Upper lobe of left lung (tissue), 6 donors: ENCODE measurements around the gene QKI. TPM values are rescaled to one million over a fixed set of nuclear protein-coding genes. Genes with fewer than 3 reads are reported as not detected.

Experiments
- ATAC-seq, 2 donors: fragments of 200-7000 bp; cut with Tn5 transposase; one replicate each; pipeline ENCODE4 v1.9.1; 2022; ENCODE audit warnings: mild to moderate bottlenecking in 2 of 2, moderate library complexity in 2 of 2; ENCODE audit not compliant: low FRiP score in 2 of 2
- DNase-seq, 2 donors: peaks; one replicate each; pipeline ENCODE4 v3.0.0-alpha.2; 2019 to 2020
- H3K27ac ChIP-seq, 4 donors: fragments of 200-600 bp; sonication (generic); one replicate each; pipeline ENCODE4 v1.5.1; 2016 to 2019
- H3K27me3 ChIP-seq, 4 donors: fragments of 200-600 bp; sonication (generic); one replicate each; pipeline ENCODE4 v1.5.1; 2017 to 2019
- H3K36me3 ChIP-seq, 4 donors: fragments of 200-600 bp; sonication (generic); one replicate each; pipeline ENCODE4 v1.5.1; 2016 to 2019
- H3K4me1 ChIP-seq, 4 donors: fragments of 200-600 bp; sonication (generic); one replicate each; pipeline ENCODE4 v1.5.1; 2018 to 2019
- H3K4me3 ChIP-seq, 4 donors: fragments of 200-600 bp; sonication (generic); one replicate each; pipeline ENCODE4 v1.5.1; 2017 to 2019; ENCODE audit warnings: mild to moderate bottlenecking in 2 of 4, moderate library complexity in 1 of 4
- H3K9me3 ChIP-seq, 4 donors: fragments of 200-600 bp; sonication (generic); one replicate each; pipeline ENCODE4 v1.5.1; 2018 to 2019
- EP300 ChIP-seq, 4 donors: sonication (generic); formaldehyde crosslinking; IDR thresholded peaks; one replicate each; pipeline ENCODE4 v1.5.1; 2017; ENCODE audit warnings: antibody characterized with exemption in 4 of 4, control low read depth in 2 of 4
- POLR2A ChIP-seq, 4 donors: fragments of 450-650 bp; IDR thresholded peaks; one replicate each; pipeline ENCODE4 v1.5.1; 2016 to 2017; ENCODE audit warnings: antibody characterized with exemption in 4 of 4, mild to moderate bottlenecking in 2 of 4
- POLR2AphosphoS5 ChIP-seq, 2 donors: sonication (generic); formaldehyde crosslinking; IDR thresholded peaks; one replicate each; pipeline ENCODE4 v1.5.1; 2017; ENCODE audit warnings: antibody characterized with exemption in 2 of 2
- WGBS, 2 donors: methylation state at CpG; one replicate each; pipeline ENCODE4 v1.1.5; 2017 to 2018; 5-methylcytosine and 5-hydroxymethylcytosine counted together
- total RNA-seq, 6 donors: library from RNA; depleted of rRNA in 4 of 6; stranded (reverse); fragments of >200 nt in 4 of 6; gene quantifications; one replicate each; pipeline versions ENCODE4 v1.1.0 to v1.2.1, GENCODE V29; 2016 to 2021
- TF ChIP-seq, protein P1 (sequence below), 6 experiments: fragments of 450-650 bp in 4 of 6; fragments of 200-600 bp in 2 of 6; sonication (generic) in 2 of 6; IDR thresholded peaks; one replicate each; pipeline ENCODE4 v1.5.1; 2016 to 2019; ENCODE audit warnings: antibody characterized with exemption in 6 of 6
- donor health status: DM: no; HTN: no; CAD: no; lungs with moderate emphysema.
- donor health status: DM: no; HTN: yes; CAD: no; lungs with severe emphysema.

Gene QKI
- total RNA-seq, 6 donors from 2014 or later, result 181 to 273 (median 226) TPM

DNA sequence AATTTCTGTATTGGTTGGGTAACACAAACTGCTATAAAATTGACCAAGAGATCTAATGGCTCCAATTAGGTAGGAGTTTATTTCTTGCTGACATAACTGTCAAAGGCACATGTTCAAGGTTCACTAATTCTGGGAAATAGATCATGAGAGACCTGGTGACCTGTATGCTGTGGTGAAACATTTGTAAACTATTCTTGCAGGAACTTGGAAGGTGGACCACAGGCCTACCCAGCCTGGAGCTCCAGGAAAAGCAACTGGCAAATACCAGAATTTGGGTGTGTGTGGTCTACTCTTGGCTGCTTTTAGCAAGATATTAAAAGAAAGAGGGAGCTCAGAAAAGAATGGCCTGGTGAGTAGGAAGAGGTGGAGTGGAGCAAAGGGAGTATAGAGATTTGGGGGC lies 184.6 kb downstream of the QKI start:
- Histone ChIP-seq H3K27me3 (no peaks in the 10 kb centered on the region), H3K4me1 (no peaks in the 10 kb centered on the region), H3K27ac (no peak overlapping the region), H3K9me3 (no peaks in the 10 kb centered on the region), H3K4me3 (no peak overlapping the region), H3K36me3 (no peaks in the 10 kb centered on the region)
- no peak for ATAC-seq
- TF ChIP-seq EP300 (IDR thresholded peaks at IDR 0.05) (no peak), POLR2A (IDR thresholded peaks at IDR 0.05) (no peak), POLR2AphosphoS5 (IDR thresholded peaks at IDR 0.05) (no peak)
- TF ChIP-seq, protein P1, sequence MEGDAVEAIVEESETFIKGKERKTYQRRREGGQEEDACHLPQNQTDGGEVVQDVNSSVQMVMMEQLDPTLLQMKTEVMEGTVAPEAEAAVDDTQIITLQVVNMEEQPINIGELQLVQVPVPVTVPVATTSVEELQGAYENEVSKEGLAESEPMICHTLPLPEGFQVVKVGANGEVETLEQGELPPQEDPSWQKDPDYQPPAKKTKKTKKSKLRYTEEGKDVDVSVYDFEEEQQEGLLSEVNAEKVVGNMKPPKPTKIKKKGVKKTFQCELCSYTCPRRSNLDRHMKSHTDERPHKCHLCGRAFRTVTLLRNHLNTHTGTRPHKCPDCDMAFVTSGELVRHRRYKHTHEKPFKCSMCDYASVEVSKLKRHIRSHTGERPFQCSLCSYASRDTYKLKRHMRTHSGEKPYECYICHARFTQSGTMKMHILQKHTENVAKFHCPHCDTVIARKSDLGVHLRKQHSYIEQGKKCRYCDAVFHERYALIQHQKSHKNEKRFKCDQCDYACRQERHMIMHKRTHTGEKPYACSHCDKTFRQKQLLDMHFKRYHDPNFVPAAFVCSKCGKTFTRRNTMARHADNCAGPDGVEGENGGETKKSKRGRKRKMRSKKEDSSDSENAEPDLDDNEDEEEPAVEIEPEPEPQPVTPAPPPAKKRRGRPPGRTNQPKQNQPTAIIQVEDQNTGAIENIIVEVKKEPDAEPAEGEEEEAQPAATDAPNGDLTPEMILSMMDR (IDR thresholded peaks at IDR 0.05), result no peak
- DNase-seq, result no peak

DNA sequence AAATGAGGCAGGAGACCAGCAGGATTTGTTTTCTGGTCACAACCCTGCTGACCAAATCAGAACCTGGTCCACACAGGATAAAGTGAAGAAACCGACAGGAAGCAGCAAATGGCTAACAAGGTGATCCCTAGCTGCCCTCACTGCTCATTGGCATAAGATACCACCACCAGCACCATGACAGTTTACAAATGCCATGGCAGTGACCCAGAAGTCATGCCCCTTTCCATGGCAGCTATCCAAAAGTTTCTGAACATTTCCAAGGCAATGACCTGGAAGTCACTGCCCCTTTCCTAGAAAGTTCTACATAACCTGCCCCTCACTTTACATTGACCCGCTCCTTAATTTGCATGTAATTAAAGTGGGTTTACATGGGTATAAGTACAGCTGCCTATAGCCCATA lies 185.2 kb downstream of the QKI start:
- ATAC-seq, result no peak
- WGBS, 2 donors, result 93% methylated on average over 2 of the region's 2 CpGs

DNA sequence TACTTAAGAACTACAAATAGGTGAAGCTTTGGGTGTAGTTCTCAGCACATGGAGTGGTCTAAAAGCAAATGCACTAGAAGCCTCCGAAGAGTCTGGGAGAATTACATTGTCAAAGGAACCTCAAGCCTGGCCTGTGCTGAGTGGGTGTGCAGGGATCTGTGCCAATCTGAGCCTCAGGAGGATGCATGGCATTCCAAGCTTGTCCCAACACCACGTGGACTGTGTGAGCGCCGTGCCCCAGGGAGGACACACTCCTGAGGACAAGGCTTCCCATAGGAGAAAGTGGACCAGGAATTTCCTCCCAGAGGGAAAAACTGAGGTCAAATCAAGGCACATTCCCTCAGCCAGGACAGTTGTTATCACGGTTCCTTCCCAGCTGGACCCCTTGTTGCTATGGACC lies 185.8 kb downstream of the QKI start:
- no peak for TF ChIP-seq POLR2A (IDR thresholded peaks at IDR 0.05)
- TF ChIP-seq, protein P1 (IDR thresholded peaks at IDR 0.05), result no peak
- no peak for TF ChIP-seq EP300 (IDR thresholded peaks at IDR 0.05)
- TF ChIP-seq POLR2AphosphoS5 (IDR thresholded peaks at IDR 0.05), result no peak
- H3K4me1 ChIP-seq, result no peaks in the 10 kb centered on the region
- WGBS, 2 donors, result 77 to 79% methylated on average over 5 of the region's 5 CpGs
- H3K36me3 ChIP-seq, result no peaks in the 10 kb centered on the region
- H3K27me3 ChIP-seq, result no peaks in the 10 kb centered on the region
- no peak for DNase-seq
- no peak overlapping the region for H3K4me3 ChIP-seq
- H3K9me3 ChIP-seq, result no peaks in the 10 kb centered on the region
- no peak overlapping the region for H3K27ac ChIP-seq
- ATAC-seq, result no peak

More for the DNA sequence above, 185.2 kb downstream of the QKI start:
- Histone ChIP-seq H3K27me3 (no peaks in the 10 kb centered on the region), H3K4me3 (no peak overlapping the region), H3K9me3 (no peaks in the 10 kb centered on the region), H3K4me1 (no peaks in the 10 kb centered on the region), H3K36me3 (no peaks in the 10 kb centered on the region), H3K27ac (no peak overlapping the region)
- TF ChIP-seq EP300 (IDR thresholded peaks at IDR 0.05) (no peak), POLR2AphosphoS5 (IDR thresholded peaks at IDR 0.05) (no peak), POLR2A (IDR thresholded peaks at IDR 0.05) (no peak)
- TF ChIP-seq, protein P1 (IDR thresholded peaks at IDR 0.05), result no peak
- no peak for DNase-seq

DNA sequence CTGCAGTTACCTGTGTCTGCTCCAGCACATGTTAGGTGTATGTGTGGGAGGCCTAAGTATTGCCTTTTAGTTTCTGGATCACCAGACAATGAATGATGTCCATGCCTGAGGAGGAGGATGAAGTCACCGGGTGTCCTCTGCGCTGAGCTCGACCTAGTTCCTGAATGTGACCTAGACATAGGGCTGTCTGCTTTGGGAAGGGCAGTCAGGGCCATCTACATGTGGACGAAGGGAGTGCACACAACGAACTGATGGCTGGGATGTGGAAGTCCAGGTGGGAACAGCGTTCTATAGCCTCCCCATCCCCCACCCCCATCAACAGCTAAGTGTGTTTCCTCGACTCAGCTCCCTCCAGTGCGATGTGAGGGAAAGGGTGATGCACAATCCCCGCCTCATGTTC lies 186.3 kb downstream of the QKI start:
- Histone ChIP-seq H3K36me3 (no peaks in the 10 kb centered on the region), H3K9me3 (no peaks in the 10 kb centered on the region), H3K27ac (no peak overlapping the region), H3K4me3 (no peak overlapping the region), H3K4me1 (no peaks in the 10 kb centered on the region), H3K27me3 (no peaks in the 10 kb centered on the region)
- no peak for DNase-seq
- no peak for TF ChIP-seq POLR2A (IDR thresholded peaks at IDR 0.05)
- TF ChIP-seq EP300 (IDR thresholded peaks at IDR 0.05), result no peak
- TF ChIP-seq, protein P1 (IDR thresholded peaks at IDR 0.05), result no peak
- TF ChIP-seq POLR2AphosphoS5 (IDR thresholded peaks at IDR 0.05), result no peak
- peak in 1 of 2 donors; percentile 15 for ATAC-seq
- 85 to 90% methylated on average over 5 to 9 of the region's 9 CpGs for WGBS, 2 donors

DNA sequence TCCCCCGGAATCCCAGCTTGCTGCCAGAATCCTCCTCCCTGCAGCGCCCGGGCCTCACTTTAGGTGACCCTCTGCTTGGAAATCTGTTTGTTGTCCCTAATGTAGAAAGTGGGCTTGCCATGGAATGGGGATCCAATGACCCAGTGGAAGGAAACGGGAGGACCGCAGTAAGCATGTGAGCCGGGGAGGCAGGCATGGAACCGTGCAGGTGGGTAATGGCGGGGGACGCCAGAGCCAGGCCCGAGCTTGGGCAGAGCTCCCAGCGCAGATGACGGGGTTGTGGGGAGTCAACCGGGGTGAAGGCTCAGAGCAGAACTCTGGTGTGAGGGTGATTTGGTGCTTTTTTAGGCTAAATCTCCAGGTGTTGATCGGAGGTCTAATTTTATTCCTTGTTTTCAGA lies 188.3 kb downstream of the QKI start:
- ATAC-seq (no peak), DNase-seq (peak in 1 of 2 donors; percentile 57)
- Histone ChIP-seq H3K36me3 (no peaks in the 10 kb centered on the region), H3K4me1 (no peaks in the 10 kb centered on the region), H3K27me3 (no peaks in the 10 kb centered on the region), H3K27ac (no peak overlapping the region), H3K4me3 (no peak overlapping the region), H3K9me3 (no peaks in the 10 kb centered on the region)
- TF ChIP-seq EP300 (IDR thresholded peaks at IDR 0.05) (no peak), POLR2A (IDR thresholded peaks at IDR 0.05) (no peak), POLR2AphosphoS5 (IDR thresholded peaks at IDR 0.05) (no peak)
- TF ChIP-seq, protein P1 (IDR thresholded peaks at IDR 0.05), result no peak
- 94 to 99% methylated on average over 14 of the region's 14 CpGs for WGBS, 2 donors
